ENCODE measurements around the gene DTHD1.

Gene DTHD1

DNA sequence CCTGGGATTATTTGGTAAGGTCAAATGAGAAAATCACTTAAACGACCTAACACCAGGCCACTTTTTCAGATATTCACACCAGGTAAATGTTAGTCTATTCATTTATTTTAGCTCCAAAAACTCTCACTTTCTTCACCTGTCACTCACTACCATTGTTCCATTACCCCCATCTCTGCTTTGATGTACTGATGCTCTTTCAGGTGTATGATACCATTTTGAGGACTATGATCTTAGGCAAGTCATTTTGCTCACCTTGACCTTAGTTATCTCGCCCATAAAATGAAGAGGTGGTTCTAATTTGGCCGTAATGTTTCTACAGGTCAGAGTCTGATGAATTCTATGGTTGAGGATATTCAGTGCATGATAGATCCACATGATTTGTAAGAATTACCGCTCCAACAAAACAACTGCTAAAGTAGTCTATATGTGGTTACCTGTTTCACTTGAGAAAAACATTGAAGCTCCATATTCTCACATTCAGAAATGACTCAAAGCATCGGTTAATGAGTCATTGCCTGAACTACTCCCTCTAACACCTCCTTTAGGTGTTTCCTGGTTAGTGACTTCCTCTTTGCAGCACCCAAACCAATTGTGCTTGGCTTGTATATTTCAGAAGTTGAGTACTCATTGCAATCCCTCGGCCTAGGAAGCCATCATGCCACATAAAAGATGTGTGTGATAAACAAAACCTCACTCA, 4.5 kb downstream of the DTHD1 start:
- Histone ChIP-seq H3K9ac (ENCODE audit: insufficient read length, low read depth) (no peak overlapping the region), H3K4me1 (ENCODE audit: insufficient read depth, insufficient read length) (no peaks in the 10 kb centered on the region)

GRCh38 chr4:36286481-36286871, 5.1 kb downstream of the DTHD1 start:
- Histone ChIP-seq H3K36me3 (ENCODE audit: insufficient read depth, insufficient read length, low read length) (no peaks in the 10 kb centered on the region), H3K9ac (ENCODE audit: insufficient read length, low read depth) (no peak overlapping the region), H3K27me3 (ENCODE audit: insufficient read depth, insufficient read length) (no peaks in the 10 kb centered on the region), H3K4me3 (ENCODE audit: insufficient read length, low read depth) (no peak overlapping the region), H3K4me1 (ENCODE audit: insufficient read depth, insufficient read length) (no peaks in the 10 kb centered on the region), H3K9me3 (ENCODE audit: insufficient read depth, low read length) (no peaks in the 10 kb centered on the region)
- TF ChIP-seq YY1 (IDR thresholded peaks at IDR 0.05; ENCODE audit: insufficient read depth, insufficient read length) = no peak
- TF ChIP-seq ZNF274 (IDR thresholded peaks at IDR 0.05; ENCODE audit: low read depth, low read length) = no peak
- TF ChIP-seq SUZ12 (IDR thresholded peaks at IDR 0.05; ENCODE audit: extremely low read depth, insufficient read depth, insufficient read length) = no peak
- no peak for DNase-seq (ENCODE audit: low read depth, low spot score)

More for the DNA sequence above, 4.5 kb downstream of the DTHD1 start:
- no peak for DNase-seq (ENCODE audit: low read depth, low spot score)
- H3K27me3 ChIP-seq (ENCODE audit: insufficient read depth, insufficient read length) = no peaks in the 10 kb centered on the region
- H3K9me3 ChIP-seq (ENCODE audit: insufficient read depth, low read length) = no peaks in the 10 kb centered on the region
- TF ChIP-seq ZNF274 (IDR thresholded peaks at IDR 0.05; ENCODE audit: low read depth, low read length) (no peak), YY1 (IDR thresholded peaks at IDR 0.05; ENCODE audit: insufficient read depth, insufficient read length) (no peak), SUZ12 (IDR thresholded peaks at IDR 0.05; ENCODE audit: extremely low read depth, insufficient read depth, insufficient read length) (no peak)
- H3K36me3 ChIP-seq (ENCODE audit: insufficient read depth, insufficient read length, low read length) = no peaks in the 10 kb centered on the region
- no peak overlapping the region for H3K4me3 ChIP-seq (ENCODE audit: insufficient read length, low read depth)

- H3K4me1 ChIP-seq (ENCODE audit: insufficient read depth, insufficient read length) = no peaks in the 10 kb centered on the region
- no peak overlapping the region for H3K4me3 ChIP-seq (ENCODE audit: insufficient read length, low read depth)
- H3K9me3 ChIP-seq (ENCODE audit: insufficient read depth, low read length) = no peaks in the 10 kb centered on the region
- no peaks in the 10 kb centered on the region for H3K27me3 ChIP-seq (ENCODE audit: insufficient read depth, insufficient read length)
- DNase-seq (ENCODE audit: low read depth, low spot score) = no peak
- no peaks in the 10 kb centered on the region for H3K36me3 ChIP-seq (ENCODE audit: insufficient read depth, insufficient read length, low read length)
- H3K9ac ChIP-seq (ENCODE audit: insufficient read length, low read depth) = no peak overlapping the region
- TF ChIP-seq ZNF274 (IDR thresholded peaks at IDR 0.05; ENCODE audit: low read depth, low read length) = no peak
- no peak for TF ChIP-seq YY1 (IDR thresholded peaks at IDR 0.05; ENCODE audit: insufficient read depth, insufficient read length)
- no peak for TF ChIP-seq SUZ12 (IDR thresholded peaks at IDR 0.05; ENCODE audit: extremely low read depth, insufficient read depth, insufficient read length)
These were observed 7.5 kb downstream of the DTHD1 start for GRCh38 chr4:36288731-36289426.

DNA sequence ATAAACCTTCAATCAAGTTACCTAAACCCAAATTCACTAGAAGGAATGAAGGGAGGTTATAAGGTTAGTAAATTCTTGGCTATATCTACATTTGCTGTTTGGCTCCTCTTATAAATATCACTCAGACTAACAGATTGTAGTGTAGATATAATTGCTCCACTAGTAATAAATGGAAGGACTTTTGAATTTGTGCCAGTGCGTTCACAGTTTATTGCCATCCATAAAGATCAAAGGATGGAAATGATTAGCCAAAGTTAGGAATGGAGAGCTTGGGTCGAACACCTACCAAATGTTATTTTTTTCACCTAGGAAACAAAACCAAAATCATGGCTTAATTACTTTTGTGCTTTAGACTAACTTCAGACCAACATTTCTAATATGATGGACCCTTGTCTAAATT, 9.2 kb downstream of the DTHD1 start:
- Histone ChIP-seq H3K36me3 (ENCODE audit: insufficient read depth, insufficient read length, low read length) (no peaks in the 10 kb centered on the region), H3K27me3 (ENCODE audit: insufficient read depth, insufficient read length) (no peaks in the 10 kb centered on the region), H3K4me1 (ENCODE audit: insufficient read depth, insufficient read length) (no peaks in the 10 kb centered on the region), H3K4me3 (ENCODE audit: insufficient read length, low read depth) (no peak overlapping the region), H3K9ac (ENCODE audit: insufficient read length, low read depth) (no peak overlapping the region), H3K9me3 (ENCODE audit: insufficient read depth, low read length) (no peaks in the 10 kb centered on the region)
- no peak for DNase-seq (ENCODE audit: low read depth, low spot score)
- TF ChIP-seq ZNF274 (IDR thresholded peaks at IDR 0.05; ENCODE audit: low read depth, low read length) (no peak), YY1 (IDR thresholded peaks at IDR 0.05; ENCODE audit: insufficient read depth, insufficient read length) (no peak), SUZ12 (IDR thresholded peaks at IDR 0.05; ENCODE audit: extremely low read depth, insufficient read depth, insufficient read length) (no peak)

DNA sequence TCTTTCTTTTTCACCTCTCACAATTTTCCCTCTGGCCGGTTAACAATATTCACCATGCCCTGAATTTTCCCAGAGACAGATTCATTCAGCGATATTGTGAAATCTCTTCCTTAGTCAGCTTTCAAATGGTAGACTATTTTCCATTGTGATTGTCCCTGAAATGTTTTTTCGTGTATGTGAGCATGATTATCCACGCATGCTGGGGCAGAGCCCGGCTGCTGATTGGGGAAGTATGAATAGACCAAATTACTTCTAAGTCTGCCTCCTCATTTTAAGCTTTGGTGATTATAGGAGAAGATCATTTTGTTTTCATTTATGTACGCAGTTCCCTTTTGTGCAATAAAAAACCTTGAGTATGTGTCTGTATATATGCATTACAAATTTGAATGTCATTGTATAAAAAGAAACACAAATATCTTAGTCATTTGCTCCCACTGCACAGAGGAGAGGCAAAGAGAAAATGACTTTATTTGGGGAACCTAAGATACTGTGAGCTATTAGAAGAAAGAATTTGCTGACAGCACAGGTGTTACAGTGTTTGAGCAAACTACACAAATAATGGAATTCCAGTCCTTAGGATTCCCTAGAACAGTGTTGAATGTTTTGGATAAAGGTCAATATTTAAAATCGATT, 11.3 kb downstream of the DTHD1 start:
- H3K36me3 ChIP-seq (ENCODE audit: insufficient read depth, insufficient read length, low read length) = no peaks in the 10 kb centered on the region

GRCh38 chr4:36301127-36301526, 19.7 kb downstream of the DTHD1 start:
- Histone ChIP-seq H3K36me3 (ENCODE audit: insufficient read depth, insufficient read length, low read length) (no peaks in the 10 kb centered on the region), H3K9me3 (ENCODE audit: insufficient read depth, low read length) (no peaks in the 10 kb centered on the region), H3K4me3 (ENCODE audit: insufficient read length, low read depth) (no peak overlapping the region), H3K4me1 (ENCODE audit: insufficient read depth, insufficient read length) (no peaks in the 10 kb centered on the region), H3K27me3 (ENCODE audit: insufficient read depth, insufficient read length) (no peaks in the 10 kb centered on the region), H3K9ac (ENCODE audit: insufficient read length, low read depth) (no peak overlapping the region)
- DNase-seq (ENCODE audit: low read depth, low spot score) = no peak
- no peak for TF ChIP-seq YY1 (IDR thresholded peaks at IDR 0.05; ENCODE audit: insufficient read depth, insufficient read length)
- TF ChIP-seq SUZ12 (IDR thresholded peaks at IDR 0.05; ENCODE audit: extremely low read depth, insufficient read depth, insufficient read length) = no peak
- no peak for TF ChIP-seq ZNF274 (IDR thresholded peaks at IDR 0.05; ENCODE audit: low read depth, low read length)

More for the DNA sequence above, 11.3 kb downstream of the DTHD1 start:
- Histone ChIP-seq H3K9ac (ENCODE audit: insufficient read length, low read depth) (no peak overlapping the region), H3K4me1 (ENCODE audit: insufficient read depth, insufficient read length) (no peaks in the 10 kb centered on the region), H3K27me3 (ENCODE audit: insufficient read depth, insufficient read length) (no peaks in the 10 kb centered on the region), H3K9me3 (ENCODE audit: insufficient read depth, low read length) (no peaks in the 10 kb centered on the region), H3K4me3 (ENCODE audit: insufficient read length, low read depth) (no peak overlapping the region)
- TF ChIP-seq SUZ12 (IDR thresholded peaks at IDR 0.05; ENCODE audit: extremely low read depth, insufficient read depth, insufficient read length) (no peak), YY1 (IDR thresholded peaks at IDR 0.05; ENCODE audit: insufficient read depth, insufficient read length) (no peak), ZNF274 (IDR thresholded peaks at IDR 0.05; ENCODE audit: low read depth, low read length) (no peak)
- no peak for DNase-seq (ENCODE audit: low read depth, low spot score)

Measured in NT2/D1 (cell line).